ENCODE data around the gene SPOCK2.

DNA sequence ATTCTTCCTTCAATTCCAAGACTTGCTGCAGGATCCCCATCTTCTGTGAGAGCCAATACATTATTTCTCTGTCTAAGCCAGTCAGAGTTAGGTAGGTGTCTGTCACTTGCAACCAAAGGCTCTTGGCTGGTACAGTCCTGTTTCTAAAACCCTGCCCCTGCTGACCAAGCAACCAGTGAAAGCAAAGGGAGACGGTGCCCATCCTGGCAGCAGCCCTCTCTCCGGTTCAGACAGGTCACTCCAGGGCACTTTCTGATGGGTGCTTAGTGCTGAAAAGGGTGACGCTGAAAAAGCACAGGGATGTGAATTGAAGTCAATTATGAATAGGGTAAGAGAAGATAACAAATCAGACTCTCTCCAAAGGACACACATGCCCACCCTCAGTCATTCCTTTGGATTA, 37.5 kb downstream of the SPOCK2 start:
- TF ChIP-seq, protein P1, sequence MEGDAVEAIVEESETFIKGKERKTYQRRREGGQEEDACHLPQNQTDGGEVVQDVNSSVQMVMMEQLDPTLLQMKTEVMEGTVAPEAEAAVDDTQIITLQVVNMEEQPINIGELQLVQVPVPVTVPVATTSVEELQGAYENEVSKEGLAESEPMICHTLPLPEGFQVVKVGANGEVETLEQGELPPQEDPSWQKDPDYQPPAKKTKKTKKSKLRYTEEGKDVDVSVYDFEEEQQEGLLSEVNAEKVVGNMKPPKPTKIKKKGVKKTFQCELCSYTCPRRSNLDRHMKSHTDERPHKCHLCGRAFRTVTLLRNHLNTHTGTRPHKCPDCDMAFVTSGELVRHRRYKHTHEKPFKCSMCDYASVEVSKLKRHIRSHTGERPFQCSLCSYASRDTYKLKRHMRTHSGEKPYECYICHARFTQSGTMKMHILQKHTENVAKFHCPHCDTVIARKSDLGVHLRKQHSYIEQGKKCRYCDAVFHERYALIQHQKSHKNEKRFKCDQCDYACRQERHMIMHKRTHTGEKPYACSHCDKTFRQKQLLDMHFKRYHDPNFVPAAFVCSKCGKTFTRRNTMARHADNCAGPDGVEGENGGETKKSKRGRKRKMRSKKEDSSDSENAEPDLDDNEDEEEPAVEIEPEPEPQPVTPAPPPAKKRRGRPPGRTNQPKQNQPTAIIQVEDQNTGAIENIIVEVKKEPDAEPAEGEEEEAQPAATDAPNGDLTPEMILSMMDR (conservative IDR thresholded peaks at IDR 0.05; ENCODE audit: low read depth, low read length) = no peak
- no peak for TF ChIP-seq EZH2 (IDR thresholded peaks at IDR 0.05; ENCODE audit: low read length, unreplicated experiment)
